ENCODE data around the gene MEX3D.

MEX3D gene

GRCh38 chr19:1507192-1507660, 60.9 kb downstream of the MEX3D start:
- H3K4me3 ChIP-seq (ENCODE audit: control insufficient read depth, low read depth, low read length): no peak overlapping the region

GRCh38 chr19:1505991-1506881, 61.9 kb downstream of the MEX3D start:
- no peak for DNase-seq (ENCODE audit: low read depth)
- no peak overlapping the region for H3K4me3 ChIP-seq (ENCODE audit: control insufficient read depth, low read depth, low read length)
- TF ChIP-seq, protein P1, sequence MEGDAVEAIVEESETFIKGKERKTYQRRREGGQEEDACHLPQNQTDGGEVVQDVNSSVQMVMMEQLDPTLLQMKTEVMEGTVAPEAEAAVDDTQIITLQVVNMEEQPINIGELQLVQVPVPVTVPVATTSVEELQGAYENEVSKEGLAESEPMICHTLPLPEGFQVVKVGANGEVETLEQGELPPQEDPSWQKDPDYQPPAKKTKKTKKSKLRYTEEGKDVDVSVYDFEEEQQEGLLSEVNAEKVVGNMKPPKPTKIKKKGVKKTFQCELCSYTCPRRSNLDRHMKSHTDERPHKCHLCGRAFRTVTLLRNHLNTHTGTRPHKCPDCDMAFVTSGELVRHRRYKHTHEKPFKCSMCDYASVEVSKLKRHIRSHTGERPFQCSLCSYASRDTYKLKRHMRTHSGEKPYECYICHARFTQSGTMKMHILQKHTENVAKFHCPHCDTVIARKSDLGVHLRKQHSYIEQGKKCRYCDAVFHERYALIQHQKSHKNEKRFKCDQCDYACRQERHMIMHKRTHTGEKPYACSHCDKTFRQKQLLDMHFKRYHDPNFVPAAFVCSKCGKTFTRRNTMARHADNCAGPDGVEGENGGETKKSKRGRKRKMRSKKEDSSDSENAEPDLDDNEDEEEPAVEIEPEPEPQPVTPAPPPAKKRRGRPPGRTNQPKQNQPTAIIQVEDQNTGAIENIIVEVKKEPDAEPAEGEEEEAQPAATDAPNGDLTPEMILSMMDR (IDR thresholded peaks at IDR 0.05; ENCODE audit: control insufficient read depth, insufficient read depth, low read depth, low read length, missing control alignments): no peak

More at GRCh38 chr19:1507192-1507660, 60.9 kb downstream of the MEX3D start:
- TF ChIP-seq, protein P1 (IDR thresholded peaks at IDR 0.05; ENCODE audit: control insufficient read depth, insufficient read depth, low read depth, low read length, missing control alignments): no peak
- no peak for DNase-seq (ENCODE audit: low read depth)

DNA sequence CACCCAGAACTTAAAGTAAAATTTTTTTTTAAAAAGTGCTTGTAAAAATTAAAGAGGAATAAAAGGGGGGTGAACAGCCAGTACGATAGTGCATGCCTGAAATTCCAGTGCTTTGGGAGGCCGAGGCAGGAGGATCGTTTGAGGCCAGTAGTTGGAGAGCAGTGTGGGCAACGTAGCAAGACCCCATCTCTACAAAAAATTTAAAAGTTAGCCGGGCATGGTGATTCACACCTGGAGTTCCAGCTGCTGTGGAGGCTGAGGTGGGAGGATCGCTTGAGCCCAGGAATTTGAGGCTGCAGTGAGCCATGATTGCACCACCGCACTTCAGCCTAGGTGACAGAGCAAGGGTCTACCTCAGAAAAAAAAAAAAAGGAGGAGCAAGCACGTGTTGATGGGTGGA, 63.1 kb downstream of the MEX3D start:
- no peak overlapping the region for H3K4me3 ChIP-seq (ENCODE audit: control insufficient read depth, low read depth, low read length)
- no peak for DNase-seq (ENCODE audit: low read depth)
- TF ChIP-seq, protein P1 (IDR thresholded peaks at IDR 0.05; ENCODE audit: control insufficient read depth, insufficient read depth, low read depth, low read length, missing control alignments): no peak
